Measurements from ENCODE around the gene N4BP2L1. TPM values are rescaled to one million over a fixed set of nuclear protein-coding genes. Genes with fewer than 3 reads are reported as not detected.

N4BP2L1 gene
- total RNA-seq, 2 experiments from 2014 or later = 7.9 to 14.6 TPM

DNA sequence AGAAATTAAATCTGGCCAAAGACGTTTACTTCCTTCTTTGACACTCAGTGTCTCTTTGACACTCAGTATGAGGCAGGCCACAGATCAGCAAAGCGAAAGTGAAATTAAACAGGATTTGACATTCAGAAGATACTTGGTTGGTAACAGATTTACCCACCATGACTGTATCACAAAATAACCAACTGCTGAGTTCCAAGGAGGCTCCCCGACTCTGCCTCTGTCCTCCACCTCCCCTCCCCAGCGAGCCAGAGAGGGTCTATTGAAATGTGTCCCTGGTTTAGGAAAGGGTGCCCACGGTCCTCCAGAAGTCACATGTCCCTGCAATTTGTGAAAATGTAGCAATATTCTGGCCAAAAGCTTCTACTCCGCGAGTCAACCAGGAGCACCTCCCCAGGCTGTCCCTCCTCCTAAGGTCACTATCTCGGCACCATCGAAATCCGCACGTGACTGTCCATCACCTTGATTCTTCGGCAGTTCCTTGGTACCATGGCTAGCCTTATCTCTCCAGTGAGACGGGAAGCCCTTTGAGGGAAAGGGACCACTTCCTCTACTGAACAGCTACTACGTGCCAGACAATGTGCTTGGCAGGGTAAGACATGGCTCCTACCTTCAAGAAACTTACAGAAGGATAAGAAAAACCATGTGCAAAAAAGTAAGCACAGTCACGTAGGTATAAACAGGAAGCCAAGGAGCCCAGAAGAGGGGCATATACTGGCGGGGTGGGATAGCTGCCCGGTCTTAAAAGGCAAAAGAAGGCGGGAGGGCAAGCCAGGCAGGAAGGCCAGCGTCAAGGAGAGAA is 1.5 kb downstream of the N4BP2L1 start:
- intact Hi-C loops (cut with micrococcal nuclease; ENCODE audit: unreplicated experiment) = loop anchor here (2.0 to 10.0 kb wide), 4 partner anchors 112 to 1049 kb away; partner anchors contain the start of genes BRCA2, N4BP2L2 and ZAR1L
- no peaks in the 10 kb centered on the region for H3K9me3 ChIP-seq (ENCODE audit: low read length)
- ChIA-PET CTCF (ENCODE audit: unreplicated experiment) (interaction anchor here (1.1 kb wide), 1 partner anchor 10 kb away, joined by 3 read pairs; no protein-coding TSS in a partner anchor), POLR2A (no interaction called here)
- peak overlapping the region; percentile 60 for H3K27ac ChIP-seq (ENCODE audit: low read depth, low read length, poor library complexity, severe bottlenecking)
- DNase-seq (ENCODE audit: low spot score) = peak; percentile 79
- H4K20me1 ChIP-seq (ENCODE audit: insufficient read depth, low read length) = no peaks in the 10 kb centered on the region
- TF ChIP-seq EZH2phosphoT487 (IDR thresholded peaks at IDR 0.05; ENCODE audit: borderline replicate concordance, low read depth, low read length) = no peak
- no peak for TF ChIP-seq CTCF (conservative IDR thresholded peaks at IDR 0.05; ENCODE audit: low read length)
- H3K9me2 ChIP-seq (ENCODE audit: insufficient read depth, low read length) = no peaks in the 10 kb centered on the region
- peaks cover 13% of the 10 kb centered on the region; the same call in 1 of the 2 replicates for H3K79me2 ChIP-seq (ENCODE audit: insufficient read depth, low read depth, low read length)
- H3K36me3 ChIP-seq (ENCODE audit: insufficient read depth, low read length) = no peaks in the 10 kb centered on the region
- BruUV-seq (replicated peaks) = no TSS peak
- H3K4me1 ChIP-seq (ENCODE audit: insufficient read depth, low read length, poor library complexity, severe bottlenecking) = peaks cover 25% of the 10 kb centered on the region
- H3K4me2 ChIP-seq (ENCODE audit: low read length) = peak overlapping the region; percentile 89
- H3K4me3 ChIP-seq (ENCODE audit: low read depth, low read length, poor library complexity, severe bottlenecking) = peak overlapping the region; percentile 96
- peak overlapping the region; percentile 95 for H2AFZ ChIP-seq (ENCODE audit: low read length)

DNA sequence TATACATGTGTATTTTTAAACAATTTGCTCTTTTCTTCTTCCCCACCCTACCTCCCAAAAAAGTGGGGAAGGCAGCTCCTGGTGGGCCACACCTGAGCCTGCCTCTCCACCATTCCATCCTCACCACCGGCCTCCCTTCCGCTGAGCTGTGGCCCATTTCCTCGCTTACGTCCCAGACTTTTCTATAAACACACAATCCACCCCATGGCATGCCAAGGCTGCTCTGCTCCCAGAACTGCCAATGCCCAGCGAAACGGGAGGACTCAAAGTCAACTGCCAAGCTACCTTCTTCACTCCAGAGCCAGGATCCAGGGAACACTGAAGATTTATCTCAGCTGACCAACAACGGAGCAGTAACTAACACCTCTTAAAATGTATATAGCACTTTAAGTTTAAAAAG is 2.8 kb downstream of the N4BP2L1 start:
- CTCF ChIA-PET (ENCODE audit: unreplicated experiment) = no interaction called here

More for the DNA sequence above, 2.8 kb downstream of the N4BP2L1 start:
- TSS peak; percentile 60 for BruUV-seq (replicated peaks)
- Histone ChIP-seq H3K79me2 (ENCODE audit: insufficient read depth, low read depth, low read length) (peaks cover 13% of the 10 kb centered on the region; the same call in 1 of the 2 replicates), H3K9me2 (ENCODE audit: insufficient read depth, low read length) (no peaks in the 10 kb centered on the region), H3K9me3 (ENCODE audit: low read length) (peaks cover 2% of the 10 kb centered on the region; the same call in 1 of the 2 replicates), H3K36me3 (ENCODE audit: insufficient read depth, low read length) (peaks cover 1% of the 10 kb centered on the region; the same call in 1 of the 2 replicates), H4K20me1 (ENCODE audit: insufficient read depth, low read length) (no peaks in the 10 kb centered on the region), H3K4me3 (ENCODE audit: low read depth, low read length, poor library complexity, severe bottlenecking) (no peak overlapping the region), H2AFZ (ENCODE audit: low read length) (no peak overlapping the region), H3K27ac (ENCODE audit: low read depth, low read length, poor library complexity, severe bottlenecking) (no peak overlapping the region), H3K4me2 (ENCODE audit: low read length) (peak overlapping the region; percentile 89; the same call in 1 of the 2 replicates), H3K4me1 (ENCODE audit: insufficient read depth, low read length, poor library complexity, severe bottlenecking) (peaks cover 25% of the 10 kb centered on the region)
- DNase-seq (ENCODE audit: low spot score) = no peak
- TF ChIP-seq EZH2phosphoT487 (IDR thresholded peaks at IDR 0.05; ENCODE audit: borderline replicate concordance, low read depth, low read length) = no peak
- TF ChIP-seq CTCF (conservative IDR thresholded peaks at IDR 0.05; ENCODE audit: low read length) = no peak
- POLR2A ChIA-PET = interaction anchor here (0.8 to 1.1 kb wide), 2 partner anchors 11 to 1158 kb away, joined by 3 read pairs; no protein-coding TSS in a partner anchor
- intact Hi-C loops (cut with micrococcal nuclease; ENCODE audit: unreplicated experiment) = loop anchor here (5.0 to 10.0 kb wide), 2 partner anchors 380 to 1048 kb away; no protein-coding TSS in a partner anchor

Data from OCI-LY7 (cell line).